Spleen (tissue), 11 donors: ENCODE data around the gene RAB5B. TPM values are rescaled to one million over a fixed set of nuclear protein-coding genes. Genes with fewer than 3 reads are reported as not detected.
"Not testable (repeated sequence)": the region's sequence is repeated elsewhere in the genome, so short reads cannot be mapped to it uniquely, and the experiment has no call there.

Experiments used
- DNase-seq: peaks from one replicate; pipeline ENCODE4 v3.0.0-alpha.2; 2020
- H3K27ac ChIP-seq, 8 donors: fragments of 200-600 bp; sonication (generic) in 7 of 8; 1 replicate in 4 of 8; 2 replicates in 4 of 8; pipeline versions ENCODE4 v1.5.0 to v1.8.0; 2016 to 2021; ENCODE audit warnings: inconsistent platforms in 4 of 8, mild to moderate bottlenecking in 4 of 8, moderate library complexity in 1 of 8
- H3K27me3 ChIP-seq, 7 donors: fragments of 200-600 bp; sonication (generic) in 6 of 7; replicated peaks in 1 of 7; 1 replicate in 4 of 7; 2 replicates in 3 of 7; pipeline versions ENCODE4 v1.5.0 to v1.8.0; 2016 to 2021; ENCODE audit warnings: inconsistent platforms in 3 of 7, mild to moderate bottlenecking in 1 of 7
- H3K36me3 ChIP-seq, 6 donors: fragments of 200-600 bp; sonication (generic) in 5 of 6; 1 replicate in 4 of 6; 2 replicates in 2 of 6; pipeline versions ENCODE4 v1.5.0 to v1.8.0; 2016 to 2021; ENCODE audit warnings: inconsistent platforms in 2 of 6
- H3K4me1 ChIP-seq, 6 donors: fragments of 200-600 bp; sonication (generic) in 5 of 6; 1 replicate in 3 of 6; 2 replicates in 3 of 6; pipeline versions ENCODE4 v1.5.0 to v1.8.0; 2016 to 2021; ENCODE audit warnings: inconsistent platforms in 3 of 6
- H3K4me3 ChIP-seq, 8 donors: fragments of 200-600 bp; sonication (generic) in 7 of 8; 1 replicate in 4 of 8; 2 replicates in 4 of 8; pipeline versions ENCODE4 v1.5.0 to v1.8.0; 2016 to 2021; ENCODE audit warnings: inconsistent platforms in 4 of 8, mild to moderate bottlenecking in 4 of 8, moderate library complexity in 2 of 8
- H3K9me3 ChIP-seq, 8 donors: fragments of 200-600 bp; sonication (generic) in 7 of 8; 1 replicate in 4 of 8; 2 replicates in 4 of 8; pipeline versions ENCODE4 v1.5.0 to v1.8.0; 2016 to 2021; ENCODE audit warnings: inconsistent platforms in 4 of 8
- POLR2A ChIP-seq, 3 donors: fragments of 450-650 bp; IDR thresholded peaks; one replicate each; pipeline ENCODE4 v1.5.1; 2017; ENCODE audit warnings: antibody characterized with exemption in 3 of 3, mild to moderate bottlenecking in 1 of 3
- POLR2AphosphoS5 ChIP-seq, 3 donors: sonication (generic); formaldehyde crosslinking; IDR thresholded peaks; one replicate each; pipeline ENCODE4 v1.5.1; 2017; ENCODE audit warnings: antibody characterized with exemption in 3 of 3
- WGBS, 5 donors: extraction: QIAGEN DNeasy Blood & Tissue Kit in 3 of 5; methylation state at CpG; one replicate each; pipeline versions ENCODE4 v1.1.5 to v1.1.7; 2013 to 2018; 5-methylcytosine and 5-hydroxymethylcytosine counted together
- intact Hi-C: fragments of 100-400 bp; cut with DNase I; formaldehyde crosslinking; loops from one replicate; pipeline ENCODE4 v1.15.0; 2023; ENCODE audit warnings: low total_unique reads
- polyA plus RNA-seq, 3 donors: library from polyadenylated mRNA; stranded (reverse); fragments of 200-250 nt; gene quantifications; one replicate each; pipeline ENCODE4 v1.2.1, GENCODE V29; 2013
- total RNA-seq, 7 donors: library from RNA; depleted of rRNA in 3 of 7; stranded (reverse); fragments of >200 nt in 3 of 7; fragmentation: NEBNext Ultra II Directional in 4 of 7; extraction: Animal tissue kit (Norgen Biotek cat#: 25700) in 4 of 7; gene quantifications; one replicate each; pipeline versions ENCODE4 v1.1.0 to v1.2.1, GENCODE V29; 2016 to 2021
- TF ChIP-seq, protein P1 (sequence below), 11 experiments: fragments of 200-600 bp in 7 of 11; fragments of 450-650 bp in 4 of 11; sonication (generic) in 4 of 11; IDR thresholded peaks in 8 of 11; conservative IDR thresholded peaks in 3 of 11; 1 replicate in 7 of 11; 2 replicates in 4 of 11; pipeline versions ENCODE4 v1.4.0 to v1.8.0; 2016 to 2021; ENCODE audit warnings: antibody characterized with exemption in 11 of 11, inconsistent platforms in 4 of 11, mild to moderate bottlenecking in 1 of 11
- donor health status: healthy with polysubstance abuse.
- donor health status: DM: no; HTN: no; CAD: no; lungs with moderate emphysema.
- donor health status: DM: no; HTN: no; CAD: no.
- donor health status: Bipolar disorder and iron deficiency.
- donor health status: healthy.
- donor health status: DM: no; HTN: no; CAD: no.
- donor health status: DM: yes; HTN: yes; CAD: no.

RAB5B gene
- total and polyA plus RNA-seq, 10 donors = 30.9 to 101 (median 81.4) TPM

DNA sequence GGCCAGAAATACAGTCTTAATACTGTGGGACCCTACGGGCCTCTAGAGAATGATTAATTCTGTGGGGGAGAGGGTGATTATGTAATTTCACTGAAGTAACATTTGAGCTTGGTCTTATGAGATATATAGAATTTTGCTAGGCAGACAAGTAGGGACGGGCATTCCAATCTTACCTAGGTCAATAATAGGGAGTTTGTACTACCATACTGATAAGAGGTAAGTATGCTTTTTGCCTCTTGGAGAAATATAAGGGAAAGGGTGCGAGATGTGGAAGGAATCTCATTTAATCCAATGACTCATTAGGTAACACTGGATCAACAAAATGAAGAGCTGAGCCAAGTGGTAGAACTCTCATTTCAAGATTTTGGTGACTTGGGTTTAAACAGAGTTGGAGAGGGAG, 5.2 kb downstream of the RAB5B start:
- H3K27ac ChIP-seq = peak overlapping the region in 1 of 8 donors; percentile 3
- 72 to 96% (median 85%) methylated on average over 3 of the region's 3 CpGs for WGBS, 5 donors

DNA sequence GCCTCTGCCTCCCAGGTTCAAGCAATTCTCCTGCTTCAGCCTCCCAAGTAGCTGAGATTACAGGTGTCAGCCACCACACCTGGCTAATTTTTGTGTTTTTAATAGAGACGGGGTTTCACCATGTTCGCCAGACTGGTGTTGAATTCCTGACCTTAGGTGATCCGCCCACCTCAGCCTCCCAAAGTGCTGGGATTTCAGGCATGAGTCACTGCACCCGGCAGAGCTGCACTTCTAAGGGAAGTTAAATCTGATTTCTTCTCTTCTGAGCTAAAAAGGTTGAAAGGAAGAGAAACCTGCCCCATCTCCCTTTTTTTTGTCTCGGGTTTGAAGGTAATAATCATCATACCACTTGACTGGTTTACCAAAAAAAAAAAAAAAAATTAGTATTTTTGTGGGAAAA, 8.0 kb downstream of the RAB5B start:
- intact Hi-C loops, H3K27me3 ChIP-seq, H3K9me3 ChIP-seq, DNase-seq, H3K4me3 ChIP-seq: not testable (repeated sequence)
- Histone ChIP-seq H3K36me3 (peaks cover 0 to 76% (median 27%) of the 10 kb centered on the region in 6 donors), H3K27ac (peak overlapping the region in 4 of 8 donors; percentile 12 to 76 (median 54)), H3K4me1 (peaks cover 18 to 81% (median 52%) of the 10 kb centered on the region in 6 donors)
- WGBS, 5 donors = 70 to 85% (median 81%) methylated on average over 5 of the region's 5 CpGs

More for the DNA sequence above, 5.2 kb downstream of the RAB5B start:
- Histone ChIP-seq H3K4me3 (no peak overlapping the region), H3K27me3 (no peaks in the 10 kb centered on the region), H3K4me1 (peaks cover 37 to 92% (median 71%) of the 10 kb centered on the region in 6 donors), H3K36me3 (peaks cover 0 to 60% (median 10%) of the 10 kb centered on the region in 6 donors), H3K9me3 (no peaks in the 10 kb centered on the region)
- intact Hi-C loops = no loop called here
- TF ChIP-seq POLR2AphosphoS5 (IDR thresholded peaks at IDR 0.05) (no peak), POLR2A (IDR thresholded peaks at IDR 0.05) (no peak)
- TF ChIP-seq, protein P1, sequence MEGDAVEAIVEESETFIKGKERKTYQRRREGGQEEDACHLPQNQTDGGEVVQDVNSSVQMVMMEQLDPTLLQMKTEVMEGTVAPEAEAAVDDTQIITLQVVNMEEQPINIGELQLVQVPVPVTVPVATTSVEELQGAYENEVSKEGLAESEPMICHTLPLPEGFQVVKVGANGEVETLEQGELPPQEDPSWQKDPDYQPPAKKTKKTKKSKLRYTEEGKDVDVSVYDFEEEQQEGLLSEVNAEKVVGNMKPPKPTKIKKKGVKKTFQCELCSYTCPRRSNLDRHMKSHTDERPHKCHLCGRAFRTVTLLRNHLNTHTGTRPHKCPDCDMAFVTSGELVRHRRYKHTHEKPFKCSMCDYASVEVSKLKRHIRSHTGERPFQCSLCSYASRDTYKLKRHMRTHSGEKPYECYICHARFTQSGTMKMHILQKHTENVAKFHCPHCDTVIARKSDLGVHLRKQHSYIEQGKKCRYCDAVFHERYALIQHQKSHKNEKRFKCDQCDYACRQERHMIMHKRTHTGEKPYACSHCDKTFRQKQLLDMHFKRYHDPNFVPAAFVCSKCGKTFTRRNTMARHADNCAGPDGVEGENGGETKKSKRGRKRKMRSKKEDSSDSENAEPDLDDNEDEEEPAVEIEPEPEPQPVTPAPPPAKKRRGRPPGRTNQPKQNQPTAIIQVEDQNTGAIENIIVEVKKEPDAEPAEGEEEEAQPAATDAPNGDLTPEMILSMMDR (IDR thresholded peaks at IDR 0.05 in 8 of 11, conservative IDR thresholded peaks at IDR 0.05 in 3 of 11) = no peak
- DNase-seq = no peak

DNA sequence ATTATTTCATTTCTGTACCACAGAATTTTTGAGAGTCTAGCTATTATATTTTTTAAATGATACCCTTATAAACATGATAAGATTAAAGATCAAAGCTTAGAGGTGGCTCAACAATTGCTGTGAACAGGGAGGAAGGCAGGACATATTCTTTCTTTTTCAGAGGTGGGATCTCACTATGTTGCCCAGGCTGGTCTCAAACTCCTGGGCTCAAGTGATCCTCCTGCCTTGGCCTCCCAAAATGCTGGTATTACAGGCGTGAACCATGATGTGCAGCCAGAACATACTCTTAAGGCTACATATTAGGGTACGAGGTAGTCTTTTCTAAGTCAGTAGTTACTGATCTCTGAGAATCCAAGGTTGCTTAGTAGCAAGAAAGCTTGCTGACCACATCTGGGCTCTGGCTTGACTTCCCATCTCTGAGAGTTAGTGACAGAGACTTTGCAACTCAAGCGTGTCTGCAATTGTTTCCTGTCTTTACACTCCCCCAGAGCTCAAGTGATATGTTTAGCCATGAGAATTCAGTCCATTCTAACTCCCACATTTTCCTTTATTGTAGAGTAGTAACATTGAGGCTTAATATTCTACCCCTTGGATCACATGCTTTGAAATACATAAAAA, 8.6 kb downstream of the RAB5B start:
- intact Hi-C loops = no loop called here
- Histone ChIP-seq H3K27me3 (no peaks in the 10 kb centered on the region), H3K4me3 (no peak overlapping the region), H3K9me3 (no peaks in the 10 kb centered on the region), H3K36me3 (peaks cover 0 to 76% (median 32%) of the 10 kb centered on the region in 6 donors), H3K27ac (peak overlapping the region; percentile 1 to 76 (median 52)), H3K4me1 (peaks cover 18 to 76% (median 47%) of the 10 kb centered on the region in 6 donors)
- WGBS, 5 donors = 32 to 45% (median 36%) methylated on average over 3 of the region's 3 CpGs
- DNase-seq = no peak
- TF ChIP-seq POLR2AphosphoS5 (IDR thresholded peaks at IDR 0.05) (no peak), POLR2A (IDR thresholded peaks at IDR 0.05) (no peak)
- TF ChIP-seq, protein P1 (IDR thresholded peaks at IDR 0.05 in 8 of 11, conservative IDR thresholded peaks at IDR 0.05 in 3 of 11) = no peak

DNA sequence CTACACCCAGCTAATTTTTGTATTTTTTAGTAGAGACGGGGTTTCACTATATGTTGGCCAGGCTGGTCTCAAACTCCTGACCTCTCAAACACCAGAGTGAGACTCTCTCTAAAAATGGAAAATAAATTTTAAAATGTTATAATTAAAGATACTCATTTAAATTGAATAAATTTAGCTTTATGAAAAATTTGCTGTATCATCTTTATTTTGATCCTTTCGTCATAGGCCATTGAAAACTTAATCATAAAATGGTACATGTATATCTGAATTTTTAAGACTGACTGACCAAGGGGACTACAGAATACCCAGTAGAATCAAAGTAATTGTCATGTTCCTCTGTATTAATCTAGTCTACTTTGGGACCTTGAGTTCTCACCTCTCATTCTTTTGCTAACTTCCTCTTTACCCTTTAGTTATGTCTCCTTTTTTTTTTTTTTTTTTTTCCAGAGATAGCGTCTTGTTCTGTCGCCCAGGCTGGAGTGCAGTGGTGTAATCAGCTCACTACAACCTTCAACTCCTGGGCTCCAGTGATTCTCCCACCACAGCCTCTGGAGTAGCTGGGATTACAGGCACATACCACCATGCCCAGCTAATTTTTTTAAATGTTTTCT, 9.5 kb downstream of the RAB5B start:
- no peak for DNase-seq
- Histone ChIP-seq H3K36me3 (peaks cover 0 to 85% (median 41%) of the 10 kb centered on the region in 6 donors), H3K27ac (peak overlapping the region in 7 of 8 donors; percentile 27 to 76 (median 55)), H3K4me1 (peaks cover 18 to 67% (median 40%) of the 10 kb centered on the region in 6 donors), H3K9me3 (no peaks in the 10 kb centered on the region), H3K4me3 (no peak overlapping the region), H3K27me3 (no peaks in the 10 kb centered on the region)
- 46 to 57% (median 55%) methylated on average over 4 of the region's 4 CpGs for WGBS, 5 donors
- TF ChIP-seq POLR2A (IDR thresholded peaks at IDR 0.05) = no peak
- no peak for TF ChIP-seq POLR2AphosphoS5 (IDR thresholded peaks at IDR 0.05)
- TF ChIP-seq, protein P1 (IDR thresholded peaks at IDR 0.05 in 8 of 11, conservative IDR thresholded peaks at IDR 0.05 in 3 of 11) = no peak
- intact Hi-C loops = no loop called here
